ENCODE results near the gene CCDC57.

CCDC57 gene

DNA sequence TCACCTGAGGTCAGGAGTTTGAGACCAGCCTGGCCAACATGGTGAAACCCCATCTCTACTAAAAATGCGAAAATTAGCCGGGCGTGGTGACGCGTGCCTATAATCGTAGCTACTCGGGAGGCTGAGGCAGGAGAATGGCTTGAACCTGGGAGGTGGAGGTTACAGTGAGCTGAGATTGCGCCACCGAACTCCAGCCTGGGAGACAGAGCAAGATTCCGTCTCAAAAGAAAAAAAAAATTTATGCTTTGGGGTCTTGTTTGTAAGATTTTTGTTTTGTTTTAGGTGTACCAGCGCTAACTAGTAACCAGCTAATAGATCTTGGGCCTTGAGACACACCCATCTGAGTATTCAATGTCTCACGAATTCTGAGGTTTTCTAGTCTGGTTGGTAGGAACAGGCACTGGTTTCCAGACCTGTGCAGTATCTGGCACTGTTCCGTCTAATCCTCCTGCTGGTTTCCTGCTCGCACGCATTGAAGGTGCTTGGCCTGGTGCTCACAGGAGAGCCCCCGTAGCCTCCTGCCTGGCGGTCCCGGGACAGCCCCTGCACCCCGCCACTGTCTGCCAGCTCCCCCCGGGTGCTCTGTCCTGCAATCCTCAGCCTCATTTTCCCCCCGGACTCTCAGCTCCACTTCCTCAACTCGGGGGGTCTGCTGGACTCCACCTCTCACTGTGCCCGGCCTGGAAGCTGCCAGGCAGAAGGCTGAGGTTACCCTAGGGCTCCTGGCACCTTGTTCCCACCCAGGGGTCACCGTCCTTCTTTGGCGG lies 136.4 kb downstream of the CCDC57 start:
- Histone ChIP-seq H2AFZ (ENCODE audit: low read depth, low read length) (no peak overlapping the region), H3K9me3 (ENCODE audit: control insufficient read depth, low read length) (no peaks in the 10 kb centered on the region), H3K27me3 (ENCODE audit: control insufficient read depth in 1 of 2, insufficient read depth in 1 of 2, low read length in 2 of 2) (no peaks in the 10 kb centered on the region), H3K4me1 (ENCODE audit: control insufficient read depth, insufficient read depth, low read depth, low read length) (peaks cover 3% of the 10 kb centered on the region), H3K27ac (ENCODE audit: low read length, poor library complexity, severe bottlenecking) (no peak overlapping the region), H2BK12ac (ENCODE audit: low read length in 2 of 2) (no peak overlapping the region), H2AK5ac (ENCODE audit: low read length, severe bottlenecking) (no peak overlapping the region), H3K79me1 (replicated peaks; ENCODE audit: low read length, poor library complexity, severe bottlenecking) (peaks cover 10% of the 10 kb centered on the region), H3K18ac (ENCODE audit: low read depth in 1 of 2, low read length in 2 of 2) (no peak overlapping the region), H3K4me2 (ENCODE audit: low read length, poor library complexity, severe bottlenecking) (no peak overlapping the region), H2BK120ac (ENCODE audit: low read depth, low read length) (no peak overlapping the region), H2BK5ac (ENCODE audit: low read depth, low read length, poor library complexity, severe bottlenecking) (no peak overlapping the region), H3K9ac (ENCODE audit: low read length) (no peak overlapping the region), H3K14ac (ENCODE audit: low read length in 2 of 2) (no peak overlapping the region), H3K23ac (ENCODE audit: low read length in 2 of 2) (no peak overlapping the region), H3K36me3 (ENCODE audit: control insufficient read depth in 1 of 2, insufficient read depth in 2 of 2, low read depth in 1 of 2, low read length in 2 of 2) (peaks cover 31 to 47% of the 10 kb centered on the region in 2 experiments), H2BK15ac (ENCODE audit: low read depth, poor library complexity, severe bottlenecking) (no peak overlapping the region), H3K4me3 (ENCODE audit: insufficient read depth in 1 of 2, low read depth in 1 of 2, low read length in 2 of 2) (no peak overlapping the region), H3K4ac (ENCODE audit: low read depth in 1 of 2, low read length in 2 of 2) (no peak overlapping the region), H4K91ac (ENCODE audit: low read length) (no peak overlapping the region), H4K8ac (ENCODE audit: low read length) (peak overlapping the region; percentile 7)
- no peak for DNase-seq
- WGBS, result 89% methylated on average over 25 of the region's 25 CpGs

DNA sequence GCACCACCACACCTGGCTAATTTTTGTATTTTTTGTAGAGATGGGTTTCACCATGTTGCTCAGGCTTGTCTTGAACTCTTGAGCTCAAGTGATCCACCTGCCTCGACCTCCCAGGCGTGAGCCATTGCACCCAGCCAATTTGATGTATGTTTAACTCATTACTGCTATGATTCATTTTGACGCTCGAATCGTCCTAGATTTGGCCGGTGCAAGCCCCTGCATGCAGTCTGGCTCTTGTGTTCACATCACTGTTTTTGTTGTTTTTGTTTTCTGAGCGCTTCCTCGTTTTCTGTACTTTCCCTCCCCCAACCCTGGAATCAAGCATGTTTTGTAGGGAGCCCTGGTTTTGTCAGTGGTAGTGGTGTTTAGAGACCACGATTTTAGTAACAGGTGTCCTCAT lies 139.2 kb downstream of the CCDC57 start:
- H3K4me2 ChIP-seq (ENCODE audit: low read length, poor library complexity, severe bottlenecking), result no peak overlapping the region
- H2BK120ac ChIP-seq (ENCODE audit: low read depth, low read length), result no peak overlapping the region
- H2BK5ac ChIP-seq (ENCODE audit: low read depth, low read length, poor library complexity, severe bottlenecking), result no peak overlapping the region
- no peak overlapping the region for H2AFZ ChIP-seq (ENCODE audit: low read depth, low read length)
- DNase-seq, result no peak
- H3K23ac ChIP-seq (ENCODE audit: low read length in 2 of 2), result no peak overlapping the region
- H3K27ac ChIP-seq (ENCODE audit: low read length, poor library complexity, severe bottlenecking), result no peak overlapping the region
- no peaks in the 10 kb centered on the region for H3K79me1 ChIP-seq (replicated peaks; ENCODE audit: low read length, poor library complexity, severe bottlenecking)
- no peak overlapping the region for H3K4ac ChIP-seq (ENCODE audit: low read depth in 1 of 2, low read length in 2 of 2)
- no peak overlapping the region for H2BK15ac ChIP-seq (ENCODE audit: low read depth, poor library complexity, severe bottlenecking)
- no peaks in the 10 kb centered on the region for H3K9me3 ChIP-seq (ENCODE audit: control insufficient read depth, low read length)
- no peaks in the 10 kb centered on the region for H3K4me1 ChIP-seq (ENCODE audit: control insufficient read depth, insufficient read depth, low read depth, low read length)
- H3K27me3 ChIP-seq (ENCODE audit: control insufficient read depth in 1 of 2, insufficient read depth in 1 of 2, low read length in 2 of 2), result no peaks in the 10 kb centered on the region
- H4K8ac ChIP-seq (ENCODE audit: low read length), result no peak overlapping the region
- no peak overlapping the region for H4K91ac ChIP-seq (ENCODE audit: low read length)
- no peak overlapping the region for H3K4me3 ChIP-seq (ENCODE audit: insufficient read depth in 1 of 2, low read depth in 1 of 2, low read length in 2 of 2)
- no peak overlapping the region for H3K9ac ChIP-seq (ENCODE audit: low read length)
- no peak overlapping the region for H3K14ac ChIP-seq (ENCODE audit: low read length in 2 of 2)
- no peak overlapping the region for H2BK12ac ChIP-seq (ENCODE audit: low read length in 2 of 2)
- no peak overlapping the region for H2AK5ac ChIP-seq (ENCODE audit: low read length, severe bottlenecking)
- peaks cover 8 to 20% of the 10 kb centered on the region in 2 experiments for H3K36me3 ChIP-seq (ENCODE audit: control insufficient read depth in 1 of 2, insufficient read depth in 2 of 2, low read depth in 1 of 2, low read length in 2 of 2)
- 93% methylated on average over 9 of the region's 9 CpGs for WGBS
- H3K18ac ChIP-seq (ENCODE audit: low read depth in 1 of 2, low read length in 2 of 2), result no peak overlapping the region

DNA sequence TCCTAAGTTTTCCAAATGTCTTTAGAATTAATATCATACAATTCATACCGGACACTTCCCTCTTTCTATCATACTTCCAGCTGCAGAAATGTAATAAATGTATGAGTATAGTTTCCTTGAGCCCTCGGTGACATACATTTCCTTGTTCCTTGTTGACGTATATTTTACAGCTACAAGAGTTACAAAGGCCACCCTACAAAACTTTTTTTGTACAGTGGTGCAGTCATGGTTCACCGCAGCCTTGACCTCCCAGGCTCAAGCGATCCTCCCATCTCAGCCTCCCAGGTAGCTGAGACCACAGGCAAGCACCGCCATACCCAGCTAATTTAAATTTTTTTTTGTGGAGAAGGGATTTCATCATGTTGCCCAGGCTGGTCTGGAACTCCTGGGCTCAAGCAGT lies 139.8 kb downstream of the CCDC57 start:
- H3K27ac ChIP-seq (ENCODE audit: low read length, poor library complexity, severe bottlenecking), result no peak overlapping the region
- no peaks in the 10 kb centered on the region for H3K4me1 ChIP-seq (ENCODE audit: control insufficient read depth, insufficient read depth, low read depth, low read length)
- H3K27me3 ChIP-seq (ENCODE audit: control insufficient read depth in 1 of 2, insufficient read depth in 1 of 2, low read length in 2 of 2), result no peaks in the 10 kb centered on the region
- H4K91ac ChIP-seq (ENCODE audit: low read length), result no peak overlapping the region
- no peak overlapping the region for H3K23ac ChIP-seq (ENCODE audit: low read length in 2 of 2)
- H2AK5ac ChIP-seq (ENCODE audit: low read length, severe bottlenecking), result no peak overlapping the region
- H3K14ac ChIP-seq (ENCODE audit: low read length in 2 of 2), result no peak overlapping the region
- H3K18ac ChIP-seq (ENCODE audit: low read depth in 1 of 2, low read length in 2 of 2), result no peak overlapping the region
- no peak overlapping the region for H3K4me2 ChIP-seq (ENCODE audit: low read length, poor library complexity, severe bottlenecking)
- no peaks in the 10 kb centered on the region for H3K79me1 ChIP-seq (replicated peaks; ENCODE audit: low read length, poor library complexity, severe bottlenecking)
- H3K9ac ChIP-seq (ENCODE audit: low read length), result no peak overlapping the region
- no peak overlapping the region for H2BK120ac ChIP-seq (ENCODE audit: low read depth, low read length)
- H2BK5ac ChIP-seq (ENCODE audit: low read depth, low read length, poor library complexity, severe bottlenecking), result no peak overlapping the region
- H3K4me3 ChIP-seq (ENCODE audit: insufficient read depth in 1 of 2, low read depth in 1 of 2, low read length in 2 of 2), result no peak overlapping the region
- H2AFZ ChIP-seq (ENCODE audit: low read depth, low read length), result no peak overlapping the region
- no peak overlapping the region for H2BK12ac ChIP-seq (ENCODE audit: low read length in 2 of 2)
- H3K36me3 ChIP-seq (ENCODE audit: control insufficient read depth in 1 of 2, insufficient read depth in 2 of 2, low read depth in 1 of 2, low read length in 2 of 2), result peaks cover 3 to 13% of the 10 kb centered on the region in 2 experiments
- DNase-seq, result no peak
- no peak overlapping the region for H3K4ac ChIP-seq (ENCODE audit: low read depth in 1 of 2, low read length in 2 of 2)
- no peak overlapping the region for H2BK15ac ChIP-seq (ENCODE audit: low read depth, poor library complexity, severe bottlenecking)
- H4K8ac ChIP-seq (ENCODE audit: low read length), result no peak overlapping the region
- H3K9me3 ChIP-seq (ENCODE audit: control insufficient read depth, low read length), result no peaks in the 10 kb centered on the region
- WGBS, result 93% methylated on average over 5 of the region's 6 CpGs

DNA sequence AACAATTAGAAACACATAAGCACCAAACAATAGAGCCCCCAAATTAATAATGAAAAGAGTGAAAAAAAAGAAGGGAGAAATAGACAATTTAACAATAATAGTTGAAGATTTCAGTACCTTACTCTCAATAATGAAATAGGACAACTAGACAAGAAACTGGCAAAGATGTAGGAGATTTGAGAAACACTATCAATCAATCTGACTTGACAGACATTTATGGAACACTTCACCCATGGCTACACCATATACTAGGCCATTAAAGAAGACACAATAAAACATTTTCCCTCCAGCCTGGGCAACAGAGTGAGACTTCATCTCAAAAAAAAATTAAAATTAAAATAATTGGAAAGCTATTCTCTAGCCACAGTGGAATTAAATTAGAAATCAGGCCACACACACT lies 142.0 kb downstream of the CCDC57 start:
- Histone ChIP-seq H2BK12ac (ENCODE audit: low read length in 2 of 2) (no peak overlapping the region), H2AFZ (ENCODE audit: low read depth, low read length) (no peak overlapping the region), H3K4me2 (ENCODE audit: low read length, poor library complexity, severe bottlenecking) (no peak overlapping the region), H3K23ac (ENCODE audit: low read length in 2 of 2) (no peak overlapping the region), H3K36me3 (ENCODE audit: control insufficient read depth in 1 of 2, insufficient read depth in 2 of 2, low read depth in 1 of 2, low read length in 2 of 2) (no peaks in the 10 kb centered on the region), H2BK15ac (ENCODE audit: low read depth, poor library complexity, severe bottlenecking) (no peak overlapping the region), H3K79me1 (replicated peaks; ENCODE audit: low read length, poor library complexity, severe bottlenecking) (peaks cover 7% of the 10 kb centered on the region), H2BK120ac (ENCODE audit: low read depth, low read length) (no peak overlapping the region), H3K9ac (ENCODE audit: low read length) (no peak overlapping the region), H3K27me3 (ENCODE audit: control insufficient read depth in 1 of 2, insufficient read depth in 1 of 2, low read length in 2 of 2) (no peaks in the 10 kb centered on the region), H2BK5ac (ENCODE audit: low read depth, low read length, poor library complexity, severe bottlenecking) (no peak overlapping the region), H3K4me1 (ENCODE audit: control insufficient read depth, insufficient read depth, low read depth, low read length) (peaks cover 7% of the 10 kb centered on the region), H3K18ac (ENCODE audit: low read depth in 1 of 2, low read length in 2 of 2) (no peak overlapping the region), H3K27ac (ENCODE audit: low read length, poor library complexity, severe bottlenecking) (no peak overlapping the region), H3K4ac (ENCODE audit: low read depth in 1 of 2, low read length in 2 of 2) (no peak overlapping the region), H3K9me3 (ENCODE audit: control insufficient read depth, low read length) (no peaks in the 10 kb centered on the region), H4K8ac (ENCODE audit: low read length) (no peak overlapping the region), H2AK5ac (ENCODE audit: low read length, severe bottlenecking) (no peak overlapping the region), H3K14ac (ENCODE audit: low read length in 2 of 2) (no peak overlapping the region), H3K4me3 (ENCODE audit: insufficient read depth in 1 of 2, low read depth in 1 of 2, low read length in 2 of 2) (no peak overlapping the region), H4K91ac (ENCODE audit: low read length) (no peak overlapping the region)
- DNase-seq, result no peak
